Karpas-422 (cell line): Measurements from ENCODE around the gene GCK. TPM values are rescaled to one million over a fixed set of nuclear protein-coding genes. Genes with fewer than 3 reads are reported as not detected.
A peak's percentile ranks its signal among the peaks of the same experiment; 100 is the strongest.

ENCODE experiments used
- DNase-seq: peaks from one replicate; pipeline ENCODE4 v3.0.0-alpha.2; 2015
- H2AFZ ChIP-seq: fragments of 200-600 bp; sonication (generic); 2 replicates; pipeline ENCODE4 v1.6.1; 2014; ENCODE audit warnings: antibody characterized with exemption, low read length, mixed read lengths
- H3K27ac ChIP-seq: fragments of 200-600 bp; sonication (generic); 2 replicates; pipeline ENCODE4 v1.5.1; 2014; ENCODE audit warnings: mild to moderate bottlenecking, low read length, moderate library complexity
- H3K27me3 ChIP-seq: fragments of 200-600 bp; sonication (generic); 2 replicates; pipeline ENCODE4 v1.6.1; 2014; ENCODE audit warnings: low read length, mixed read lengths
- H3K36me3 ChIP-seq: fragments of 200-600 bp; sonication (generic); 2 replicates; pipeline ENCODE4 v1.6.1; 2014; ENCODE audit warnings: low read length, mixed read lengths; ENCODE audit not compliant: insufficient read depth
- H3K4me1 ChIP-seq: fragments of 200-600 bp; sonication (generic); 2 replicates; pipeline ENCODE4 v1.6.1; 2014; ENCODE audit warnings: mild to moderate bottlenecking, low read length, mixed read lengths
- H3K4me2 ChIP-seq: fragments of 200-600 bp; sonication (generic); 2 replicates; pipeline ENCODE4 v1.6.1; 2014; ENCODE audit warnings: low read length, low read depth, mild to moderate bottlenecking; ENCODE audit not compliant: poor library complexity, severe bottlenecking
- H3K4me3 ChIP-seq: fragments of 200-600 bp; sonication (generic); 2 replicates; pipeline ENCODE4 v1.5.1; 2014; ENCODE audit warnings: mild to moderate bottlenecking, antibody characterized with exemption, low read length, mixed read lengths
- H3K79me2 ChIP-seq: fragments of 200-600 bp; sonication (generic); 2 replicates; pipeline ENCODE4 v1.6.1; 2014; ENCODE audit warnings: mild to moderate bottlenecking, low read length, mixed read lengths
- H3K9ac ChIP-seq: fragments of 200-600 bp; sonication (generic); 2 replicates; pipeline ENCODE4 v1.6.0; 2014; ENCODE audit warnings: low read length
- H3K9me2 ChIP-seq: fragments of 200-600 bp; sonication (generic), shearing (Covaris generic); replicated peaks from 2 replicates; pipeline ENCODE4 v1.6.0; 2014; ENCODE audit warnings: mild to moderate bottlenecking, low read length, moderate library complexity; ENCODE audit not compliant: insufficient read depth
- H3K9me3 ChIP-seq: fragments of 300-700, 200-600 bp; sonication (generic); 2 replicates; pipeline ENCODE4 v1.6.1; 2014; ENCODE audit warnings: low read length, mixed read lengths
- H4K20me1 ChIP-seq: fragments of 200-600 bp; sonication (generic); 2 replicates; pipeline ENCODE4 v1.6.1; 2014; ENCODE audit warnings: mild to moderate bottlenecking, antibody characterized with exemption, low read length, low read depth; ENCODE audit not compliant: insufficient read depth
- total RNA-seq: library from RNA; depleted of rRNA; stranded (reverse); fragments of >200 nt; shearing (Covaris generic); gene quantifications from 2 replicates; pipeline ENCODE4 v1.2.3, GENCODE V29; 2014; ENCODE audit warnings: low replicate concordance

GCK gene
- total RNA-seq, 1 experiment from 2014 or later = not detected

DNA sequence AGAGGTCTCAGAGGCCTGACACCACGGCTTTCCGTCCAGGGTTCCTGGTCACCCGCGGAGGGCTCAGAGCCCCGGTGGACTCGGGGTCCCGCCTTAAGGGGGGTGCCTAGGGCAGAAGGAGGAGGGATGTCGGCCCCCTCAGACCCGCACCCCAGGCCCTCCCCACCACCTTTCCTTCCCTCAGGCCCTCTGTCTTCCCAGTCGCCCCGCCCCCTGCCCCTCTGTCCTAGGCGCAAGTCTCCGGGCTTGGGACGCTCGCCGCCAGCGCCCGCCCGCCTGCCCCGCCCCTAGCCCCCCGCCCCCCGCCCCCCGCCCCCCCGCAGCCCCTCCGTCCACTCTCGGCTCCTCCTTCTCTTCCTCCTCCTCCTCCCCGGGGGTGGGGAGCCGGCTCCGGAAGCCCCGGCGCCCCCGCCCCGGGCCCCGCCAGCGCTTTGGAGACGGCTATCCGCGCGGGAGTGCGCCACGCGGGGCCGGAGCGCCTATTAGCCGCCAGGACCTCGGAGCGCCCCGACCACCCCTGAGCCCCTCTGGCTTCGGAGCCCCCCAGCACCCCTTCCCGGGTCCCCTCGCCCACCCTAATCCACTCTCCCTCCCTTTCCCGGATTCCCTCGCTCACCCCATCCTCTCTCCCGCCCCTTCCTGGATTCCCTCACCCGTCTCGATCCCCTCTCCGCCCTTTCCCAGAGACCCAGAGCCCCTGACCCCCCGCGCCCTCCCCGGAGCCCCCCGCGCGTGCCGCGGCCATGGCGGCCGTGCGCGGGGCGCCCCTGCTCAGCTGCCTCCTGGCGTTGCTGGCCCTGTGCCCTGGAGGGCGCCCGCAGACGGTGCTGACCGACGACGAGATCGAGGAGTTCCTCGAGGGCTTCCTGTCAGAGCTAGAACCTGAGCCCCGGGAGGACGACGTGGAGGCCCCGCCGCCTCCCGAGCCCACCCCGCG, 85.0 kb downstream of the GCK start, which contains the start of gene AEBP1:
AEBP1 (plus strand) TSS at position 423 of the 937 bp plus-strand sequence; CDS start at position 744, 321 bp downstream.
- Histone ChIP-seq H3K9me2 (no peaks in the 10 kb centered on the region), H3K36me3 (no peaks in the 10 kb centered on the region), H3K27me3 (no peaks in the 10 kb centered on the region), H3K79me2 (no peaks in the 10 kb centered on the region), H3K9me3 (no peaks in the 10 kb centered on the region), H3K4me3 (no peak within 1 kb of the TSS), H3K4me2 (no peak within 1 kb of the TSS), H3K27ac (no peak within 1 kb of the TSS), H3K4me1 (peaks cover 23% of the 10 kb centered on the region), H3K9ac (no peak within 1 kb of the TSS), H4K20me1 (no peaks in the 10 kb centered on the region), H2AFZ (no peak within 1 kb of the TSS)
- no peak for DNase-seq

- Histone ChIP-seq H3K9me2 (no peaks in the 10 kb centered on the region), H2AFZ (no peak overlapping the region), H3K4me3 (no peak overlapping the region), H3K9ac (no peak overlapping the region), H3K4me2 (no peak overlapping the region), H3K9me3 (no peaks in the 10 kb centered on the region), H3K27me3 (no peaks in the 10 kb centered on the region), H3K27ac (no peak overlapping the region), H3K36me3 (no peaks in the 10 kb centered on the region), H3K4me1 (peaks cover 24% of the 10 kb centered on the region), H3K79me2 (no peaks in the 10 kb centered on the region), H4K20me1 (no peaks in the 10 kb centered on the region)
- DNase-seq = no peak
Measured at GRCh38 chr7:44103566-44103922, 85.7 kb downstream of the GCK start.

- no peaks in the 10 kb centered on the region for H3K79me2 ChIP-seq
- no peaks in the 10 kb centered on the region for H3K36me3 ChIP-seq
- no peak overlapping the region for H3K4me3 ChIP-seq
- H3K9ac ChIP-seq = no peak overlapping the region
- no peak overlapping the region for H2AFZ ChIP-seq
- H3K27me3 ChIP-seq = no peaks in the 10 kb centered on the region
- H4K20me1 ChIP-seq = no peaks in the 10 kb centered on the region
- no peak for DNase-seq
- no peaks in the 10 kb centered on the region for H3K9me2 ChIP-seq
- H3K27ac ChIP-seq = no peak overlapping the region
- H3K4me2 ChIP-seq = no peak overlapping the region
- no peaks in the 10 kb centered on the region for H3K9me3 ChIP-seq
- peaks cover 29% of the 10 kb centered on the region for H3K4me1 ChIP-seq
Measured at GRCh38 chr7:44102846-44103565, 86.2 kb downstream of the GCK start.

GRCh38 chr7:44101966-44102845, 87.0 kb downstream of the GCK start:
- Histone ChIP-seq H3K9me3 (no peaks in the 10 kb centered on the region), H3K9me2 (no peaks in the 10 kb centered on the region), H3K27ac (no peak overlapping the region), H3K27me3 (no peaks in the 10 kb centered on the region), H3K9ac (no peak overlapping the region), H3K4me3 (no peak overlapping the region), H3K79me2 (no peaks in the 10 kb centered on the region), H3K4me2 (no peak overlapping the region), H3K4me1 (peaks cover 37% of the 10 kb centered on the region), H4K20me1 (no peaks in the 10 kb centered on the region), H2AFZ (no peak overlapping the region), H3K36me3 (no peaks in the 10 kb centered on the region)
- no peak for DNase-seq

DNA sequence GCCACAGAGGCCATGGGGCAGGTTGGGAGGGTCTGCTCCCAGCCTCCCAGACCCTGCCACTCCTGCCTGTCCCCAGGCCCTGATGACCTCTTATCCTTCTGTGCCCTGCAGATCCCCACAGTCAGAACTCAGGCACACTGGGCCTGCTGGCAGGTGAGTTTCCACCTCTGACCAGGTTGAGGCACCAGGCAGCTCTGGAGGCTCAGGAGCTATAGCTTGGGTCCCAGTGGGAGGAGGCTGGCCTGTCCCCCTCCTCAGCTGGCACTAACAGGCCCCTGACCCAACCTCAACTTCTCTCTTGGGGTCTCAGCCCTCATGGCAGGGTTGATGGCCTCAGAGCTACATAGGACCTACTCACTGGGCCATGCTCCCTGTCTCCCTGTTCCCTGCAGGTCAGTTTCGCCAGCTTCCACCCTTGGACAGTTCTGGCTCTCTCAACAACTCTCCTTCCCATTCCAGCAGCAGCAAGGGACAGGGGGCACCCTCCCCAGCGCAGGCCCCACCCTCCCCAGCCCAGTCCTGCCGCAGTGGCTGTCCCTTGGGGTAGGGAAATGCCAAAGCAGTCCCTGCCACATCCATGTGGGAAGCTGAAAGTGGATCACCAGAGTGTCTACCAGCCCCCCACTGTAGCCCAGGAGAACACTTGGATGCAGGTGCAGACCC, 87.8 kb downstream of the GCK start:
- Histone ChIP-seq H3K27ac (peak overlapping the region; percentile 53; the same call in 1 of the 2 replicates), H3K36me3 (no peaks in the 10 kb centered on the region), H3K9me2 (no peaks in the 10 kb centered on the region), H2AFZ (peak overlapping the region; percentile 79; the same call in 1 of the 2 replicates), H3K4me3 (no peak overlapping the region), H3K4me1 (peaks cover 45% of the 10 kb centered on the region), H3K9ac (peak overlapping the region; percentile 15), H3K9me3 (no peaks in the 10 kb centered on the region), H4K20me1 (no peaks in the 10 kb centered on the region), H3K79me2 (no peaks in the 10 kb centered on the region), H3K4me2 (peak overlapping the region; percentile 35), H3K27me3 (no peaks in the 10 kb centered on the region)
- no peak for DNase-seq

DNA sequence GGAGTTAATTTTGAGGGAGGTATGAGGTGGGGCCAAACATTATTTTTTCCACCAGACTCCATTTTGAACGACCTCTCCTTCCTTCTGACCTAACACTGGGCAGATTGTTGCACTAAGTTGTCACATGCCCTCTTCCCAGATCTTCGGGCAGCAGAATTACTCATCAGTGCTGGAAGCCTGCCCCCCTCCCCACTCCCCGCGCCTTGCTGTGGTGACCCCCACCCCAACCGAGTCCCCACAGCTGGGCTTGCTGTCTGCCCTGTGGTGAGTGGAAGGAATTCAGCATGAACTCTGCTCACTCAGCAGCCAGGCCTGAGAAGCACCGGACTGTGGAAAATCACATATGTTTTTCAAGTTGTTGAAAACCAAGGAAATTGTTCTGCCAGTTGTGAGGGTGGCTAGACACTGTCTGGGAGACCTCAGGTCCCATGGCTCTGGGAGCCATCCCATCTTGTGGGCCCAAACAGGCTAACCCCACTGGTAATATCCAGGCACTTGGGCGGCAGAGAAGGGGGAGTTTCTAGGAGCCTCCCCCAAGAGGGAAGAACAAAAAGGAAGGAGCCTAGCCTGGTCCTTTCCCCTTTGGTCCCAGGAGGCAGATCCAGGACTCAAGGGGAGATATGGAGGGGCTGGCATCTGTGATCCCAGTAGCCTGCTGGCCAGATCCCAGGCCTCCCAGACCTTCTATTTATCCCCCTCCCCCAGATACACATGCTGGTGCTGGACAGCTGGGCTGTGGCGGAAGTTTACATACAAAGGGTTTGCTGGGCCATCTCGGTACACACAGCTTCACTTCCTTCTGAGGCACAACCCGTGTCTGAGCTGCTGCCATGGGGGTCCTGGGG, 88.6 kb downstream of the GCK start:
- Histone ChIP-seq H3K9me3 (no peaks in the 10 kb centered on the region), H4K20me1 (no peaks in the 10 kb centered on the region), H2AFZ (peak overlapping the region; percentile 79; the same call in 1 of the 2 replicates), H3K4me3 (no peak overlapping the region), H3K27me3 (no peaks in the 10 kb centered on the region), H3K4me1 (peaks cover 51% of the 10 kb centered on the region), H3K36me3 (no peaks in the 10 kb centered on the region), H3K4me2 (peak overlapping the region; percentile 35), H3K9me2 (no peaks in the 10 kb centered on the region), H3K9ac (peak overlapping the region; percentile 15), H3K79me2 (no peaks in the 10 kb centered on the region), H3K27ac (peak overlapping the region; percentile 53; the same call in 1 of the 2 replicates)
- DNase-seq = no peak

DNA sequence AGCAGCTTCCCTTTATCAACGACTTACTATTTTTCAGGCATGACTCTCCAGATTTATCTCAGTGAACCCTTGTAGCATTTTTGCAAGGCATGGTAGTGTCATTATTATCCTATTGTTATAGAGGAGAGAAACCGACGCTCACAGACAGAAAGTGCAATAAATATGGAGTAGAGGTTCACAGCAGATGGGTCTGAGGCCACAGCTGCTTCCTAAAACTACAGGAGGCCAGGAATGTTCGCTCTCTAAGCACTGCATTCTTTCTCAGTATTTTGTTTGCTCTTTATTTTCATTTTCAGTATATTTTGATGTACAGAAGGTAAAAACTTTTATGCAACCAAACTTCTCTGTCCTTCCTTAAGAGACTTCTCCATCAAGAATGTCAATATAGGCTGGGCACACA, 89.6 kb downstream of the GCK start:
- Histone ChIP-seq H3K4me1 (peaks cover 57% of the 10 kb centered on the region), H3K27ac (peak overlapping the region; percentile 54; the same call in 1 of the 2 replicates)

More for the DNA sequence above, 89.6 kb downstream of the GCK start:
- H3K79me2 ChIP-seq = no peaks in the 10 kb centered on the region
- no peak overlapping the region for H3K4me2 ChIP-seq
- DNase-seq = no peak
- no peaks in the 10 kb centered on the region for H3K36me3 ChIP-seq
- H3K4me3 ChIP-seq = no peak overlapping the region
- no peaks in the 10 kb centered on the region for H3K9me3 ChIP-seq
- H3K9me2 ChIP-seq = no peaks in the 10 kb centered on the region
- no peaks in the 10 kb centered on the region for H3K27me3 ChIP-seq
- no peak overlapping the region for H2AFZ ChIP-seq
- H4K20me1 ChIP-seq = no peaks in the 10 kb centered on the region
- no peak overlapping the region for H3K9ac ChIP-seq
